H1 (cell line): ENCODE data around the gene ZNF219. TPM values are rescaled to one million over a fixed set of nuclear protein-coding genes. Genes with fewer than 3 reads are reported as not detected.
"Not testable (repeated sequence)": the region's sequence is repeated elsewhere in the genome, so short reads cannot be mapped to it uniquely, and the experiment has no call there.

Experiments
- CTCF ChIA-PET: fragments of 300-600 bp; sonication (Branson Sonifier 250); formaldehyde crosslinking; loops from one replicate; lab custom pipeline; 2021; ENCODE audit not compliant: partially characterized antibody; lab: Charles Lee
- POLR2A ChIA-PET: fragments of 300-600 bp; sonication (Branson Sonifier 250); formaldehyde crosslinking; loops from one replicate; lab custom pipeline; 2021; ENCODE audit warnings: inconsistent platforms; ENCODE audit not compliant: partially characterized antibody; lab: Charles Lee
- DNase-seq, 2 experiments: peaks; one replicate each; pipeline versions ENCODE4 v3.0.0 to v3.0.0-alpha.2; 2010 to 2022; ENCODE audit warnings: low spot score in 2 of 2, low read depth in 1 of 2, mixed read lengths in 1 of 2
- FAIRE-seq: peaks from 2 replicates; lab custom pipeline; 2011; peaks lifted over from hg19 to GRCh38; lab: Jason Lieb, UNC
- H2AFZ ChIP-seq: 2 replicates; pipeline ENCODE4 v1.8.1; 2012; ENCODE audit warnings: low read length, inconsistent platforms
- H2AK5ac ChIP-seq: 2 replicates; pipeline ENCODE4 v1.6.1; 2013; ENCODE audit warnings: low read depth, low read length
- H2BK120ac ChIP-seq: replicated peaks from 2 replicates; pipeline ENCODE3; 2013; ENCODE audit warnings: low read depth, low read length, inconsistent platforms
- H2BK12ac ChIP-seq: 2 replicates; pipeline ENCODE4 v1.6.1; 2013; ENCODE audit warnings: low read depth, low read length
- H2BK15ac ChIP-seq: 2 replicates; pipeline ENCODE4 v1.6.1; 2013; ENCODE audit warnings: low read length
- H2BK20ac ChIP-seq: 2 replicates; pipeline ENCODE4 v1.6.1; 2013; ENCODE audit warnings: low read length
- H2BK5ac ChIP-seq: 2 replicates; pipeline ENCODE4 v1.6.1; 2013; ENCODE audit warnings: low read depth, low read length
- H3K14ac ChIP-seq: 2 replicates; pipeline ENCODE4 v1.6.1; 2013; ENCODE audit warnings: inconsistent platforms; ENCODE audit not compliant: insufficient read length
- H3K18ac ChIP-seq: 2 replicates; pipeline ENCODE4 v1.6.1; 2013; ENCODE audit warnings: low read length; ENCODE audit errors: extremely low read depth
- H3K23ac ChIP-seq: 2 replicates; pipeline ENCODE4 v1.6.1; 2013; ENCODE audit warnings: inconsistent platforms; ENCODE audit not compliant: insufficient read length
- H3K23me2 ChIP-seq: 2 replicates; pipeline ENCODE4 v1.6.1; 2013; ENCODE audit warnings: low read depth, low read length
- H3K27ac ChIP-seq: 2 replicates; pipeline ENCODE4 v1.6.1; 2011; ENCODE audit warnings: low read depth, low read length, inconsistent platforms
- H3K27me3 ChIP-seq, 4 experiments: replicated peaks in 1 of 4; 1 replicate in 1 of 4; 2 replicates in 3 of 4; pipeline versions ENCODE4 v1.6.1 to v1.8.1; 2011 to 2013; ENCODE audit warnings: low read length in 3 of 4, mild to moderate bottlenecking in 3 of 4, inconsistent platforms in 2 of 4, mixed read lengths in 2 of 4, moderate library complexity in 1 of 4; ENCODE audit not compliant: control insufficient read depth in 3 of 4, insufficient read depth in 3 of 4; ENCODE audit errors: extremely low read depth in 1 of 4
- H3K36me3 ChIP-seq, 4 experiments: 2 replicates each; pipeline versions ENCODE4 v1.6.1 to v1.8.1; 2011 to 2013; ENCODE audit warnings: mild to moderate bottlenecking in 4 of 4, low read length in 3 of 4, moderate library complexity in 2 of 4, control low read depth in 1 of 4, inconsistent platforms in 1 of 4; ENCODE audit not compliant: insufficient read depth in 4 of 4, control insufficient read depth in 2 of 4
- H3K4ac ChIP-seq: replicated peaks from 2 replicates; pipeline ENCODE3; 2013; ENCODE audit warnings: low read length, low read depth, mixed read lengths, inconsistent platforms; ENCODE audit not compliant: insufficient read length
- H3K4me1 ChIP-seq, 4 experiments: replicated peaks in 1 of 4; 1 replicate in 1 of 4; 2 replicates in 3 of 4; pipeline versions ENCODE4 v1.6.1 to v1.8.1; 2011 to 2013; ENCODE audit warnings: low read length in 3 of 4, inconsistent platforms in 2 of 4, mixed read lengths in 1 of 4; ENCODE audit not compliant: insufficient read depth in 4 of 4, control insufficient read depth in 3 of 4
- H3K4me2 ChIP-seq, 2 experiments: 2 replicates each; pipeline versions ENCODE4 v1.6.1 to v1.8.1; 2011 to 2013; ENCODE audit warnings: low read depth in 2 of 2, low read length in 2 of 2, control low read depth in 1 of 2, inconsistent platforms in 1 of 2, mild to moderate bottlenecking in 1 of 2; ENCODE audit not compliant: insufficient read depth in 1 of 2
- H3K4me3 ChIP-seq, 4 experiments: fragments of 200-600, 300-600 bp in 1 of 4; sonication (generic), shearing (Covaris generic), sonication (Bioruptor Twin) in 1 of 4; 2 replicates each; pipeline versions ENCODE4 v1.5.1 to v1.8.1; 2011 to 2016; ENCODE audit warnings: low read length in 4 of 4, low read depth in 3 of 4, control low read depth in 2 of 4, inconsistent platforms in 2 of 4, mild to moderate bottlenecking in 2 of 4, mixed read lengths in 1 of 4, moderate library complexity in 1 of 4; ENCODE audit not compliant: insufficient read depth in 2 of 4; ENCODE audit errors: extremely low read depth in 1 of 4
- H3K56ac ChIP-seq: replicated peaks from 2 replicates; pipeline ENCODE3; 2013; ENCODE audit warnings: low read depth, mild to moderate bottlenecking, mixed read lengths, low read length, inconsistent platforms; ENCODE audit not compliant: insufficient read length
- H3K79me1 ChIP-seq: 2 replicates; pipeline ENCODE4 v1.6.1; 2013; ENCODE audit warnings: low read depth, low read length, control low read depth
- H3K79me2 ChIP-seq, 2 experiments: 2 replicates each; pipeline versions ENCODE4 v1.6.1 to v1.8.1; 2012 to 2013; ENCODE audit warnings: low read length in 2 of 2, mild to moderate bottlenecking in 2 of 2, inconsistent platforms in 1 of 2; ENCODE audit not compliant: insufficient read depth in 2 of 2, control insufficient read depth in 1 of 2
- H3K9ac ChIP-seq, 4 experiments: replicated peaks in 1 of 4; 1 replicate in 1 of 4; 2 replicates in 3 of 4; pipeline versions ENCODE4 v1.6.1 to v1.8.1; 2011 to 2013; ENCODE audit warnings: low read depth in 3 of 4, low read length in 3 of 4, control low read depth in 2 of 4, mild to moderate bottlenecking in 2 of 4, moderate library complexity in 2 of 4, inconsistent platforms in 1 of 4; ENCODE audit errors: extremely low read depth in 1 of 4
- H3K9me3 ChIP-seq, 2 experiments: 2 replicates each; pipeline versions ENCODE4 v1.6.1 to v1.8.1; 2012 to 2013; ENCODE audit warnings: mild to moderate bottlenecking in 2 of 2, moderate library complexity in 2 of 2, control low read depth in 1 of 2, inconsistent platforms in 1 of 2, low read depth in 1 of 2, low read length in 1 of 2, mixed read lengths in 1 of 2; ENCODE audit not compliant: insufficient read depth in 2 of 2
- H4K20me1 ChIP-seq, 2 experiments: replicated peaks in 1 of 2; 2 replicates each; pipeline versions ENCODE3 to v1.8.1; 2011 to 2013; ENCODE audit warnings: inconsistent platforms in 2 of 2, low read length in 2 of 2, mild to moderate bottlenecking in 1 of 2; ENCODE audit not compliant: insufficient read depth in 2 of 2, control insufficient read depth in 1 of 2
- H4K5ac ChIP-seq: 2 replicates; pipeline ENCODE4 v1.6.1; 2013; ENCODE audit warnings: low read length, low read depth, mixed read lengths, inconsistent platforms; ENCODE audit not compliant: insufficient read length
- H4K8ac ChIP-seq: 2 replicates; pipeline ENCODE4 v1.8.0; 2013; ENCODE audit warnings: mild to moderate bottlenecking, moderate library complexity, low read length, inconsistent platforms; ENCODE audit not compliant: insufficient read depth; ENCODE audit errors: extremely low read depth
- H4K91ac ChIP-seq: replicated peaks from 2 replicates; pipeline ENCODE3; 2013; ENCODE audit warnings: low read length, mixed read lengths, inconsistent platforms; ENCODE audit not compliant: insufficient read length
- EZH2 ChIP-seq: fragments of 200-600 bp; sonication (generic); IDR thresholded peaks from 2 replicates; pipeline ENCODE4 v1.7.1; 2012; ENCODE audit warnings: low read depth, mild to moderate bottlenecking, moderate library complexity, low read length, inconsistent platforms; ENCODE audit not compliant: severe bottlenecking
- FOSL1 ChIP-seq: IDR thresholded peaks from 2 replicates; pipeline ENCODE4 v1.6.1; 2011; ENCODE audit warnings: mild to moderate bottlenecking, low read depth, low read length, moderate library complexity; ENCODE audit not compliant: insufficient read depth
- JUND ChIP-seq: IDR thresholded peaks from 2 replicates; pipeline ENCODE4 v1.6.1; 2011; ENCODE audit warnings: mild to moderate bottlenecking, improper control_type of control experiment, low read length
- NRF1 ChIP-seq: IDR thresholded peaks from 2 replicates; pipeline ENCODE4 v1.6.1; 2011; ENCODE audit warnings: mild to moderate bottlenecking, low read depth, low read length, improper control_type of control experiment
- RXRA ChIP-seq: IDR thresholded peaks from 2 replicates; pipeline ENCODE4 v1.6.1; 2011; ENCODE audit warnings: low read depth, mild to moderate bottlenecking, low read length, moderate library complexity; ENCODE audit not compliant: insufficient read depth
- TBP ChIP-seq: IDR thresholded peaks from 2 replicates; pipeline ENCODE4 v1.6.1; 2011; ENCODE audit warnings: low read depth, low read length, improper control_type of control experiment
- WGBS, 2 experiments: shearing (Covaris generic) in 1 of 2; methylation state at CpG; one replicate each; pipeline versions ENCODE4 v1.1.6 to v1.1.7; 2013 to 2015; ENCODE audit warnings: low lambda C conversion rate in 2 of 2, mixed read lengths in 2 of 2, inconsistent platforms in 1 of 2, low coverage in 1 of 2, missing lambda C conversion rate in 1 of 2; ENCODE audit not compliant: insufficient replicate concordance in 2 of 2, insufficient coverage in 1 of 2, insufficient read length in 1 of 2; ENCODE audit errors: extremely low coverage in 1 of 2, missing lambda C conversion rate in 1 of 2; 5-methylcytosine and 5-hydroxymethylcytosine counted together
- polyA plus RNA-seq, 7 experiments: library from polyadenylated mRNA; depleted of rRNA in 3 of 7; stranded (reverse) in 5 of 7; unstranded in 2 of 7; fragments of >200 nt in 5 of 7; fragments of 200-250 nt in 2 of 7; gene quantifications; 1 replicate in 5 of 7; 2 replicates in 1 of 7; 4 replicates in 1 of 7; pipeline versions ENCODE4 v1.2.1 to v1.2.3, GENCODE V29; 2011 to 2013; ENCODE audit warnings: missing spikeins in 2 of 7, mixed read lengths in 2 of 7
- total RNA-seq: library from RNA; stranded (reverse); fragmentation: NEBNext Ultra II Directional; extraction: Animal tissue kit (Norgen Biotek cat#: 25700); gene quantifications from 2 replicates; pipeline ENCODE4 v1.2.1, GENCODE V29; 2021
- TF ChIP-seq, protein P1 (sequence below), 3 experiments: IDR thresholded peaks; 1 replicate in 2 of 3; 2 replicates in 1 of 3; pipeline versions ENCODE4 v1.5.1 to v1.6.1; 2011; ENCODE audit warnings: low read length in 3 of 3, mild to moderate bottlenecking in 3 of 3, inconsistent platforms in 2 of 3, low read depth in 1 of 3, moderate library complexity in 1 of 3; ENCODE audit not compliant: insufficient read depth in 1 of 3; ENCODE audit errors: control extremely low read depth in 1 of 3

The ZNF219 gene
- total and polyA plus RNA-seq, 2 of the 8 experiments (the other 6 are each of a cell fraction or from before 2014, with no cell fraction given), result 113 to 160 TPM

DNA sequence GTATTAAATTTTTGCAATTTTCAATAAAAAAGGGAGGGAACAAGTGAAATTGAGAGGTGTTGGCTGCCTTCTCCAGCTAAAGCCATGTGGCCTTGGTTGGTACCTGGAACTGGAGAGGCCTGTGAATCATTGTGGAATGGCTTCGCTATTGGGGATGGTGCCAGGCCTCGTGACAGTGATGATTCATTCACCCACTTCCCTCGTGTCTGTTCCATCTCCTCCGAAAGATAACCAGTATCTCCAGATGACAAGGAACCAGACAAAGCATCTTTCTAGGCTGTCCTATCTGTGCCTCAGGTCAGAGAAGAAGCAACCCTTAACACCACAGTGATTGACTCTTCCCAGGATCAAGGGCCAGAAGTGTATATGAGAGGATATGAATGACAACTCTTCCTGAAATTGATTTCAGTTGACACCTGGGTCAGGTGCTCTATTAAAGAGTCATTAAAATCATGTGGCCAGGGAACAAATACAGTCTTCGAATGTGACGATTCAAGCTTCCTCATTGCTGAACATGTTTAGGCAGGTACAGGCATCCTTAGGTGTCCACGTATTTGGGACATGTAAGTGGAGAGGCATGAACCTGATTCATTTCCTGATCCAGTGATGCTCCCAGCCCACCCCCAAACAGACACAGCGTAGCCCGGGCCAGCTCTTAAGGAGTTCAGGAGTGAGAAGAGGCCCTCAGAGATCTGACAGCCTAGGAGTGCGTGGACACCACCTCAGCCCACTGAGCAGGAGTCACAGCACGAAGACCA lies 56.6 kb downstream of the ZNF219 start, which contains the start of gene RNASE7 (continued):
- TF ChIP-seq, protein P1, sequence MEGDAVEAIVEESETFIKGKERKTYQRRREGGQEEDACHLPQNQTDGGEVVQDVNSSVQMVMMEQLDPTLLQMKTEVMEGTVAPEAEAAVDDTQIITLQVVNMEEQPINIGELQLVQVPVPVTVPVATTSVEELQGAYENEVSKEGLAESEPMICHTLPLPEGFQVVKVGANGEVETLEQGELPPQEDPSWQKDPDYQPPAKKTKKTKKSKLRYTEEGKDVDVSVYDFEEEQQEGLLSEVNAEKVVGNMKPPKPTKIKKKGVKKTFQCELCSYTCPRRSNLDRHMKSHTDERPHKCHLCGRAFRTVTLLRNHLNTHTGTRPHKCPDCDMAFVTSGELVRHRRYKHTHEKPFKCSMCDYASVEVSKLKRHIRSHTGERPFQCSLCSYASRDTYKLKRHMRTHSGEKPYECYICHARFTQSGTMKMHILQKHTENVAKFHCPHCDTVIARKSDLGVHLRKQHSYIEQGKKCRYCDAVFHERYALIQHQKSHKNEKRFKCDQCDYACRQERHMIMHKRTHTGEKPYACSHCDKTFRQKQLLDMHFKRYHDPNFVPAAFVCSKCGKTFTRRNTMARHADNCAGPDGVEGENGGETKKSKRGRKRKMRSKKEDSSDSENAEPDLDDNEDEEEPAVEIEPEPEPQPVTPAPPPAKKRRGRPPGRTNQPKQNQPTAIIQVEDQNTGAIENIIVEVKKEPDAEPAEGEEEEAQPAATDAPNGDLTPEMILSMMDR (IDR thresholded peaks at IDR 0.05; ENCODE audit: control extremely low read depth in 1 of 3, insufficient read depth in 1 of 3, low read depth in 1 of 3, low read length in 3 of 3), result no peak
- TF ChIP-seq EZH2 (no peak), JUND (no peak), TBP (no peak), FOSL1 (no peak), RXRA (no peak), NRF1 (no peak)

DNA sequence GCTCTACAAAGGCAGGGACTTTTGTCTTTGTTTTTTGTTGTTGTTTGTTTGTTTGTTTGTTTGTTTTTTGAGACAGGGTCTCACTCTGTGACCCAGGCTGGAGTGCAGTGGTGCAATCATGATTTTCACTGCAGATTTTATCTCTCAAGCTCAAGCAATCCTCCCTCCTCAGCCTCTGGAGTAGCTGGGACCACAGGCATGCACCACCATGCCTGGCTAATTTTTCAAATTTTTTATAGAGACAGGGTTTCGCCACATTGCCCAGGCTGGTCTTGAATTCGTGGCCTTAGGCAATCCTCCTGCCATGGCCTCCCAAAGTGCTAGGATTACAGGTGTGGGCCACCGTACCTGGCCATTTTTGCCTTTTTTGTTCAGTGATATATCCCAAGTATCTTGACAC lies 57.5 kb downstream of the ZNF219 start:
- not testable (repeated sequence) for H2AFZ ChIP-seq, H4K20me1 ChIP-seq, H3K27me3 ChIP-seq, H3K79me2 ChIP-seq, FAIRE-seq, H3K18ac ChIP-seq, H3K9ac ChIP-seq, H3K36me3 ChIP-seq, H3K27ac ChIP-seq, H3K4me3 ChIP-seq, H3K79me1 ChIP-seq, H3K9me3 ChIP-seq, DNase-seq, H2BK20ac ChIP-seq, H3K23ac ChIP-seq, H4K5ac ChIP-seq, H3K56ac ChIP-seq, H2BK120ac ChIP-seq, H2AK5ac ChIP-seq, H3K14ac ChIP-seq, H2BK15ac ChIP-seq, H3K4ac ChIP-seq, H2BK12ac ChIP-seq, H3K4me2 ChIP-seq, H4K8ac ChIP-seq, H4K91ac ChIP-seq, H3K23me2 ChIP-seq, H2BK5ac ChIP-seq
- ChIA-PET POLR2A (interaction anchor here (0.9 to 4.4 kb wide), 7 partner anchors 10 to 47 kb away, joined by 3 to 36 read pairs (median 3); partner anchors contain the start of genes ARHGEF40 and NDRG2), CTCF (interaction anchor here (0.6 to 7.2 kb wide), 23 partner anchors 9 to 1902 kb away, joined by 3 to 371 read pairs (median 7); partner anchors contain the start of genes ARHGEF40, NDRG2, SLC39A2 and TPPP2)
- H3K4me1 ChIP-seq, result peaks cover 8 to 11% (median 10%) of the 10 kb centered on the region in 4 experiments; a peak in 6 of 7 replicates
- WGBS, 2 experiments, result 83% methylated on average over 3 of the region's 3 CpGs; no CpG with 5 or more reads in 1 of the 2 experiments
